ENCODE results near the gene FAM50B.

- TF ChIP-seq CTCF (IDR thresholded peaks at IDR 0.05; ENCODE audit: insufficient read depth, low read length, poor library complexity, severe bottlenecking) (no peak), EZH2phosphoT487 (conservative IDR thresholded peaks at IDR 0.05; ENCODE audit: low read length) (no peak)
Measured at GRCh38 chr6:3804964-3805363, 44.2 kb upstream of the FAM50B start.

All from SU-DHL-6 (cell line).